ENCODE results near the gene TREML1. TPM values are rescaled to one million over a fixed set of nuclear protein-coding genes. Genes with fewer than 3 reads are reported as not detected.
"Not testable (repeated sequence)": the region's sequence is repeated elsewhere in the genome, so short reads cannot be mapped to it uniquely, and the experiment has no call there.

TREML1 gene
- total RNA-seq, 1 experiment from 2014 or later = not detected

DNA sequence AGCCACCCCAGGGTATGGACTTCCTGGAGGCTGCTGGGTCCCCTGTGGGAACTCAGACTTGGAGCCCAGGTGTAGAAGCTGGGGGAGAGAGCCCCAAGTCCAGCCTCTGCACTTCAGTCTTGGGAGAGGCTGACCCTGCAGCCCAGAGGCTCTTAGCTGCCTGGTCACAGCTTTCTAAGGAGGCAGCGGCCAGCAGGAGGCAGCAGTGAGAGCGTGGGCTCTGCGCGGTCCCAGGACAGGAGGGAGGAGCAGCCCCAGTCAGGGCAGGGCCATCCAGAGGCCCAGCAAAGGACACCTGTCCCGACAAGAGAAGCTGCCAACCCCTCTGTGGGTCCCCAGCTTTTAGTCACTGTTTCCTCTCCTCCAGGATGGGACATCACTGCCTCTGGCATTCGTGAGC lies 37.4 kb upstream of the TREML1 start:
- Histone ChIP-seq H3K4me3 (ENCODE audit: low read depth, low read length, poor library complexity, severe bottlenecking) (no peak overlapping the region), H3K27ac (ENCODE audit: low read depth, low read length, poor library complexity, severe bottlenecking) (no peak overlapping the region), H3K9me3 (ENCODE audit: low read depth, low read length, poor library complexity, severe bottlenecking) (no peaks in the 10 kb centered on the region), H3K36me3 (ENCODE audit: insufficient read depth, low read length, poor library complexity, severe bottlenecking) (no peaks in the 10 kb centered on the region), H3K27me3 (replicated peaks; ENCODE audit: insufficient read depth, low read depth, low read length, poor library complexity) (peaks cover 23% of the 10 kb centered on the region), H3K4me1 (ENCODE audit: insufficient read depth, low read length, poor library complexity, severe bottlenecking) (no peaks in the 10 kb centered on the region)
- peak; percentile 38 for DNase-seq (ENCODE audit: low spot score)
- BruUV-seq (replicated peaks) = no TSS peak
- ChIA-PET POLR2A (ENCODE audit: low non-redundant PET) (interaction anchor here (0.7 kb wide), 1 partner anchor 28 kb away, joined by 5 read pairs; the partner anchor contains the start of gene TREM2), CTCF (interaction anchor here (1.4 kb wide), 1 partner anchor 9 kb away, joined by 6 read pairs; no protein-coding TSS in a partner anchor)
- intact Hi-C loops (cut with micrococcal nuclease; ENCODE audit: unreplicated experiment) = loop anchor here (10.0 kb wide), 1 partner anchor 123 kb away; no protein-coding TSS in a partner anchor
- TF ChIP-seq EZH2 (IDR thresholded peaks at IDR 0.05; ENCODE audit: borderline replicate concordance, low read depth, low read length, poor library complexity, severe bottlenecking) = no peak
- TF ChIP-seq, protein P1, sequence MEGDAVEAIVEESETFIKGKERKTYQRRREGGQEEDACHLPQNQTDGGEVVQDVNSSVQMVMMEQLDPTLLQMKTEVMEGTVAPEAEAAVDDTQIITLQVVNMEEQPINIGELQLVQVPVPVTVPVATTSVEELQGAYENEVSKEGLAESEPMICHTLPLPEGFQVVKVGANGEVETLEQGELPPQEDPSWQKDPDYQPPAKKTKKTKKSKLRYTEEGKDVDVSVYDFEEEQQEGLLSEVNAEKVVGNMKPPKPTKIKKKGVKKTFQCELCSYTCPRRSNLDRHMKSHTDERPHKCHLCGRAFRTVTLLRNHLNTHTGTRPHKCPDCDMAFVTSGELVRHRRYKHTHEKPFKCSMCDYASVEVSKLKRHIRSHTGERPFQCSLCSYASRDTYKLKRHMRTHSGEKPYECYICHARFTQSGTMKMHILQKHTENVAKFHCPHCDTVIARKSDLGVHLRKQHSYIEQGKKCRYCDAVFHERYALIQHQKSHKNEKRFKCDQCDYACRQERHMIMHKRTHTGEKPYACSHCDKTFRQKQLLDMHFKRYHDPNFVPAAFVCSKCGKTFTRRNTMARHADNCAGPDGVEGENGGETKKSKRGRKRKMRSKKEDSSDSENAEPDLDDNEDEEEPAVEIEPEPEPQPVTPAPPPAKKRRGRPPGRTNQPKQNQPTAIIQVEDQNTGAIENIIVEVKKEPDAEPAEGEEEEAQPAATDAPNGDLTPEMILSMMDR (conservative IDR thresholded peaks at IDR 0.05; ENCODE audit: low read depth, low read length) = peak; percentile 61; the same call in 1 of the 2 replicates

DNA sequence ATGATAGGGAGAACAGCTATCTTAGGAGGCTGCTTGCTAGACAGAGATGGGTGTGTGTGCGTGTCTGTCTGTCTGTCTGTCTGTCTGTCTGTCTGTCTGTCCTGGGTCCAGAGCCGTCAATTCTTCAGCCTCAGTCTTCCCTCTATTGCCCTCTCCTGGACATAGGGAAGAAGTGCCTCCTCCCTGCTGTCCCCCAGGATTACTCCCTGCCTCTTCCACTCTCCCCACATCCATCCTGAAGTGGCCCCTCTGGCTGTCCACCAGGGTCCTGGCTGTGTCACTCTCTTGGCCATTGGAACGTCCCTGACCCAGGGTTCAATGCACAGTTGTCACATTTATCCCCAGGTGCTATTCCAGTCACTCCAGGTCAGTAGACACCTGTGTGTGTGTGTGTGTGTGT lies 36.6 kb upstream of the TREML1 start:
- TF ChIP-seq EZH2 (IDR thresholded peaks at IDR 0.05; ENCODE audit: borderline replicate concordance, low read depth, low read length, poor library complexity, severe bottlenecking) = no peak
- TF ChIP-seq, protein P1 (conservative IDR thresholded peaks at IDR 0.05; ENCODE audit: low read depth, low read length) = no peak
- ChIA-PET CTCF (no interaction called here), POLR2A (ENCODE audit: low non-redundant PET) (no interaction called here)
- DNase-seq (ENCODE audit: low spot score) = no peak
- BruUV-seq (replicated peaks) = no TSS peak
- intact Hi-C loops (cut with micrococcal nuclease; ENCODE audit: unreplicated experiment) = loop anchor here (10.0 kb wide), 1 partner anchor 124 kb away; no protein-coding TSS in a partner anchor
- Histone ChIP-seq H3K27me3 (replicated peaks; ENCODE audit: insufficient read depth, low read depth, low read length, poor library complexity) (peaks cover 16% of the 10 kb centered on the region), H3K4me1 (ENCODE audit: insufficient read depth, low read length, poor library complexity, severe bottlenecking) (no peaks in the 10 kb centered on the region), H3K36me3 (ENCODE audit: insufficient read depth, low read length, poor library complexity, severe bottlenecking) (no peaks in the 10 kb centered on the region), H3K4me3 (ENCODE audit: low read depth, low read length, poor library complexity, severe bottlenecking) (no peak overlapping the region), H3K9me3 (ENCODE audit: low read depth, low read length, poor library complexity, severe bottlenecking) (no peaks in the 10 kb centered on the region), H3K27ac (ENCODE audit: low read depth, low read length, poor library complexity, severe bottlenecking) (no peak overlapping the region)

DNA sequence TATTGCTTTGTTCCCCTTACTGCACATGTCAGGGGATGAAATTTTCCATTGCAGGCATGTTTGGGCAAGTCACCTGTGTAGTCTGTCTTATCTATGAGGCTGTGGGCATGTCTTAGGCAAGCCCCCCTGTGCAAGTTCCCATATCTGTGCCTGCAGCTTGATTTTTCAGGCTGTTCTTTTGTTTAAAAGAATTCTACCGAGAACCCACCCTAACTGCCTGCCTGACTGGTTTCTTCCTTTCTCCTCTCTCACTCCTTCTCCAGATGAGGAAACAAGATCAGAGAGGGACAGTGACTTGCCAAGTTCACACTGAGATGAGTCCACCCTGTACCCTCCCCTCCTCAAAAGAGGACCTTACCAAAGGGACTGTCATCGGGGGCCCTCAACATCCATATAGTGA lies 35.8 kb upstream of the TREML1 start:
- no peaks in the 10 kb centered on the region for H3K36me3 ChIP-seq (ENCODE audit: insufficient read depth, low read length, poor library complexity, severe bottlenecking)
- no peaks in the 10 kb centered on the region for H3K4me1 ChIP-seq (ENCODE audit: insufficient read depth, low read length, poor library complexity, severe bottlenecking)
- no peak for DNase-seq (ENCODE audit: low spot score)
- POLR2A ChIA-PET (ENCODE audit: low non-redundant PET) = no interaction called here
- H3K27me3 ChIP-seq (replicated peaks; ENCODE audit: insufficient read depth, low read depth, low read length, poor library complexity) = peaks cover 7% of the 10 kb centered on the region
- no TSS peak for BruUV-seq (replicated peaks)
- no peak overlapping the region for H3K4me3 ChIP-seq (ENCODE audit: low read depth, low read length, poor library complexity, severe bottlenecking)
- TF ChIP-seq EZH2 (IDR thresholded peaks at IDR 0.05; ENCODE audit: borderline replicate concordance, low read depth, low read length, poor library complexity, severe bottlenecking) = no peak
- TF ChIP-seq, protein P1 (conservative IDR thresholded peaks at IDR 0.05; ENCODE audit: low read depth, low read length) = no peak
- CTCF ChIA-PET = no interaction called here
- H3K9me3 ChIP-seq (ENCODE audit: low read depth, low read length, poor library complexity, severe bottlenecking) = no peaks in the 10 kb centered on the region
- no peak overlapping the region for H3K27ac ChIP-seq (ENCODE audit: low read depth, low read length, poor library complexity, severe bottlenecking)
- intact Hi-C loops (cut with micrococcal nuclease; ENCODE audit: unreplicated experiment) = loop anchor here (10.0 kb wide), 1 partner anchor 125 kb away; no protein-coding TSS in a partner anchor

DNA sequence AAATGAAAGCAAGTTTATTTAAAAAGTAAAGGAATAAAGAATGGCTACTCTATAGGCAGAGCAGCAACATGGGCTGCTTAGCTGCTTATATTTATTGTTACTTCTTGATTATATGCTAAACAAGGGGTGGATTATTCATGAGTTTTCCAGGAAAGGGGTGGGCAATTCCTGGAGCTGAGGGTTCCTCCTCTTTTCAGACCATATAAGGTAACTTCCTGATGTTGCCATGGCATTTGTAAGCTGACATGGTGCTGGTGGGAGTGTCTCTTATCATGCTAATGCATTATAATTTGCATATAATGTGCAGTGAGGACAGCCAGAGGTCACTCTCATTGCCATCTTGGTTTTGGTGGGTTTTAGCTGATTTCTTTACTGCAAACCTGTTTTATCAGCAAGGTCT lies 34.9 kb upstream of the TREML1 start:
- H3K36me3 ChIP-seq (ENCODE audit: insufficient read depth, low read length, poor library complexity, severe bottlenecking); H3K27me3 ChIP-seq (replicated peaks; ENCODE audit: insufficient read depth, low read depth, low read length, poor library complexity); intact Hi-C loops (cut with micrococcal nuclease; ENCODE audit: unreplicated experiment); BruUV-seq (replicated peaks); DNase-seq (ENCODE audit: low spot score); CTCF ChIA-PET; H3K4me3 ChIP-seq (ENCODE audit: low read depth, low read length, poor library complexity, severe bottlenecking); H3K27ac ChIP-seq (ENCODE audit: low read depth, low read length, poor library complexity, severe bottlenecking); H3K9me3 ChIP-seq (ENCODE audit: low read depth, low read length, poor library complexity, severe bottlenecking); POLR2A ChIA-PET (ENCODE audit: low non-redundant PET); H3K4me1 ChIP-seq (ENCODE audit: insufficient read depth, low read length, poor library complexity, severe bottlenecking): not testable (repeated sequence)

Measured in A673 (cell line).